Spleen (tissue), 7 donors: ENCODE measurements around the gene A3GALT2.

Experiments
- POLR2A ChIP-seq, 3 donors: fragments of 450-650 bp; IDR thresholded peaks; one replicate each; pipeline ENCODE4 v1.5.1; 2017; ENCODE audit warnings: antibody characterized with exemption in 3 of 3, mild to moderate bottlenecking in 1 of 3
- TF ChIP-seq, protein P1 (sequence below), 11 experiments: fragments of 200-600 bp in 7 of 11; fragments of 450-650 bp in 4 of 11; sonication (generic) in 4 of 11; IDR thresholded peaks in 8 of 11; conservative IDR thresholded peaks in 3 of 11; 1 replicate in 7 of 11; 2 replicates in 4 of 11; pipeline versions ENCODE4 v1.4.0 to v1.8.0; 2016 to 2021; ENCODE audit warnings: antibody characterized with exemption in 11 of 11, inconsistent platforms in 4 of 11, mild to moderate bottlenecking in 1 of 11
- donor health status: DM: no; HTN: no; CAD: no; lungs with moderate emphysema.
- donor health status: DM: no; HTN: no; CAD: no.
- donor health status: DM: no; HTN: no; CAD: no.

DNA sequence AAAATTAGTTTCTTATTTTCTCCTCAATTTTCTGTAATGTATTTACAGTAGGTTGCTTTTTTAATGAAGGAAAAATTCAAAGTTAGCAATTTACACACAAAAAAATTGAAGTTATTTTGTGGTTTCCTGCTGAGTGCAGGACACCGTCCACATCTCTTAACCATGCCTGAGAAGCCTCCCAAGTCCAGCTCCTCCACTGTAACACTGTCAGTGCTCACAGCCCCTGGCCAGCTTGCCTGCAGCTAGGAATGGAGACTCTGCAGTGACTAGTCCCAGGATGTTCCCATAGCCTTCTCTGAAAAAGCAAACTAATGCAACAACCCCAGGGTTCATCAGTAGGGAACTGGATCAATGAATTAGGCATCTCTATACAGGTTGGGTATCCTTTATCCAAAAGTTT, 3.5 kb downstream of the A3GALT2 start:
- no peak for TF ChIP-seq POLR2A (IDR thresholded peaks at IDR 0.05)
- TF ChIP-seq, protein P1, sequence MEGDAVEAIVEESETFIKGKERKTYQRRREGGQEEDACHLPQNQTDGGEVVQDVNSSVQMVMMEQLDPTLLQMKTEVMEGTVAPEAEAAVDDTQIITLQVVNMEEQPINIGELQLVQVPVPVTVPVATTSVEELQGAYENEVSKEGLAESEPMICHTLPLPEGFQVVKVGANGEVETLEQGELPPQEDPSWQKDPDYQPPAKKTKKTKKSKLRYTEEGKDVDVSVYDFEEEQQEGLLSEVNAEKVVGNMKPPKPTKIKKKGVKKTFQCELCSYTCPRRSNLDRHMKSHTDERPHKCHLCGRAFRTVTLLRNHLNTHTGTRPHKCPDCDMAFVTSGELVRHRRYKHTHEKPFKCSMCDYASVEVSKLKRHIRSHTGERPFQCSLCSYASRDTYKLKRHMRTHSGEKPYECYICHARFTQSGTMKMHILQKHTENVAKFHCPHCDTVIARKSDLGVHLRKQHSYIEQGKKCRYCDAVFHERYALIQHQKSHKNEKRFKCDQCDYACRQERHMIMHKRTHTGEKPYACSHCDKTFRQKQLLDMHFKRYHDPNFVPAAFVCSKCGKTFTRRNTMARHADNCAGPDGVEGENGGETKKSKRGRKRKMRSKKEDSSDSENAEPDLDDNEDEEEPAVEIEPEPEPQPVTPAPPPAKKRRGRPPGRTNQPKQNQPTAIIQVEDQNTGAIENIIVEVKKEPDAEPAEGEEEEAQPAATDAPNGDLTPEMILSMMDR (IDR thresholded peaks at IDR 0.05 in 8 of 11, conservative IDR thresholded peaks at IDR 0.05 in 3 of 11): no peak
